ENCODE data around the gene FAM131C.
"Not testable (repeated sequence)": the region's sequence is repeated elsewhere in the genome, so short reads cannot be mapped to it uniquely, and the experiment has no call there.

Gene FAM131C

GRCh38 chr1:16073490-16074119 is at the start of gene FAM131C:
Gene FAM131C (minus strand): TSS chr1:16073651. CDS start chr1:16073442, 209 bp downstream.
- peak; percentile 35 for DNase-seq

- DNase-seq = peak; percentile 73
Observed at GRCh38 chr1:16122916-16123315, 49.5 kb upstream of the FAM131C start.

GRCh38 chr1:16122350-16122881 is 49.0 kb upstream of the FAM131C start:
- peak; percentile 34 for DNase-seq

- DNase-seq = no peak
Observed at GRCh38 chr1:16120940-16121410, 47.5 kb upstream of the FAM131C start.

GRCh38 chr1:16120407-16120806 is 47.0 kb upstream of the FAM131C start:
- no peak for DNase-seq

GRCh38 chr1:16119926-16120325 is 46.5 kb upstream of the FAM131C start:
- no peak for DNase-seq

- no peak for DNase-seq
Observed at GRCh38 chr1:16119504-16119903, 46.1 kb upstream of the FAM131C start.

- no peak for DNase-seq
Observed at GRCh38 chr1:16118706-16119105, 45.3 kb upstream of the FAM131C start.

- DNase-seq = no peak
Observed at GRCh38 chr1:16117936-16118335, 44.5 kb upstream of the FAM131C start.

GRCh38 chr1:16117369-16117768 is 43.9 kb upstream of the FAM131C start:
- peak; percentile 57 for DNase-seq

GRCh38 chr1:16116625-16117024 is 43.2 kb upstream of the FAM131C start:
- DNase-seq = no peak

GRCh38 chr1:16116002-16116401 is 42.6 kb upstream of the FAM131C start:
- no peak for DNase-seq

GRCh38 chr1:16115468-16115983 is 42.1 kb upstream of the FAM131C start:
- no peak for DNase-seq

- DNase-seq = no peak
Observed at GRCh38 chr1:16114527-16115467, 41.3 kb upstream of the FAM131C start.

GRCh38 chr1:16112596-16113555 is 39.4 kb upstream of the FAM131C start:
- DNase-seq = peak; percentile 31

GRCh38 chr1:16111771-16112595 is 38.5 kb upstream of the FAM131C start:
- DNase-seq = peak; percentile 48

- no peak for DNase-seq
Observed at GRCh38 chr1:16110884-16111283, 37.4 kb upstream of the FAM131C start.

- DNase-seq = no peak
Observed at GRCh38 chr1:16110456-16110855, 37.0 kb upstream of the FAM131C start.

GRCh38 chr1:16109571-16109970 is 36.1 kb upstream of the FAM131C start:
- no peak for DNase-seq

GRCh38 chr1:16107039-16107438 is 33.6 kb upstream of the FAM131C start:
- DNase-seq = not testable (repeated sequence)

GRCh38 chr1:16101623-16102022 is 28.2 kb upstream of the FAM131C start:
- DNase-seq = no peak

Data from EL (cell line).